T1000 (cell line): ENCODE data around the gene SPCS3.
"Not testable (repeated sequence)": the region's sequence is repeated elsewhere in the genome, so short reads cannot be mapped to it uniquely, and the experiment has no call there.

Experiments
- DNase-seq: peaks from one replicate; lab custom pipeline; 2025; ENCODE audit warnings: mixed read lengths; lab: John Stamatoyannopoulos, UW

Gene SPCS3

DNA sequence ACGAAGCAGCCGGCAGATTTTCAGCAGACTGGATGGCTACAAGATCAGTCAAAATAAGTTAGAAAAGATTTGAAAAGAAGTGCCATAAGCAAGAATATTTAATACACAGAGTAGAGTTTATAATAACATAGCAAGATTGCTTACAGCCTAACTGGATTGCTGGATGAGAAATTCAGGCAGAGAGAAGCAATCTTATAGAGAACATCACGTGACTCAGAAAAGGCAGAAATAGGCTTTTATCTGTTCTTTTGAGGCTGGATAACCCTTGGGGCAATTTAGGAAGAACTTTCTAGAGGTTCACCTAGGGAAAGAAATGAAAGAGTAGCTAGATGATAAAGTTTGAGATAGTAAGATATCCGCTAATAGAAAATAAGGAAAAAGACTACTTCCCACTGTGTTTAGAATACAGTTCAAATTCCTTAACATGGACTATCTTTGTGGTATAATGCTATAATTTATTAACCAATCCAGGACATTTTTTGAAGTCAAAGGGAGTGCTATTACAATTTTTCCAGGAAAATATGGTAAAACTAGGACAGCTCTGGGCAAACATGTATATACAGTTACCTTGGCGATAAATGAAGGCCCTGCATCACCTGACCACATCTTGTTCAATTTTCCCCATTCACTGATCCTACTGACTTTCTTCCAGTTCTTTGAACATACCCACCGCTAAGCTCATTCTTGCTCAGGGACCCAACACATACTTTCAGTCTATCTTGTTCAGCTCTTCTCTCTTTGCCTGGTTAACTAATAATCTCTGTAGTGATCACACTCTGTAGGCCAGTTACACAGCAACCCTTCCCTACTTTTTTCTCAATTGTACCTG lies 12.7 kb upstream of the SPCS3 start:
- no peak for DNase-seq

DNA sequence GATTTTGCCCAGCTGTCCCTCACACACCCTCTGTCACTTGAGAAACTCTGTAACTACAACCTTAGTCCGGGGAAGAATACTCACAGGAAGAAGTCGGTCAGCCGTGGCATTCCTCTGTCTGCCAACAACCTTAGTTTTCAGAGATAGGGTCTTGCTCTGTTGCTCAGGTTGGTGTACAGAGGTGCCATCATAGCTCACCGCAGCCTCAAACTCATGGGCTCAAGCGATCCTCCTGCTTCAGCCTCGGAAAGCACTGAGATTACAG lies 12.2 kb upstream of the SPCS3 start:
- DNase-seq, result no peak

GRCh38 chr4:176308441-176308840 lies 11.3 kb upstream of the SPCS3 start:
- DNase-seq, result no peak

DNA sequence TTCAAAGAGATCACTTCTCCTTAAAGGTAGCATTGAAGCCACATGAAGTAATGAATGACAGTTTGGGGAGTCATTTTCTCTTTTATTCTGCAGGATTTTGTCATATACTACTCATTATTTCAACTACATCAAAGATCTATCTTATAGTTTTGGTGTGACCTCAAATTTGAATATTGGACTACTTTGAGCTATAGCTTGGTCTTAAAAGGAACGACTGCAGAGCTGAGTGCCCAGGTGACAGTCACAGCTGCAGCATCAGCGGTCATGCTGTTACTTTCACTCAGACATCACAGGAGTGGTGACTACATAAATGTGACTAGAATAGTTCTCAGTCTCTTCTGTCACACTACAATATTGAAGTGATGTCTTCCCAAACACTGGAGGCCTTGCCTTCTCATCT lies 10.7 kb upstream of the SPCS3 start:
- DNase-seq, result no peak

GRCh38 chr4:176309772-176310171 lies 10.0 kb upstream of the SPCS3 start:
- no peak for DNase-seq

- no peak for DNase-seq
These were observed 6.0 kb upstream of the SPCS3 start for GRCh38 chr4:176313596-176314336.

GRCh38 chr4:176319151-176319703 lies 539 bp upstream of the SPCS3 start:
- no peak for DNase-seq

DNA sequence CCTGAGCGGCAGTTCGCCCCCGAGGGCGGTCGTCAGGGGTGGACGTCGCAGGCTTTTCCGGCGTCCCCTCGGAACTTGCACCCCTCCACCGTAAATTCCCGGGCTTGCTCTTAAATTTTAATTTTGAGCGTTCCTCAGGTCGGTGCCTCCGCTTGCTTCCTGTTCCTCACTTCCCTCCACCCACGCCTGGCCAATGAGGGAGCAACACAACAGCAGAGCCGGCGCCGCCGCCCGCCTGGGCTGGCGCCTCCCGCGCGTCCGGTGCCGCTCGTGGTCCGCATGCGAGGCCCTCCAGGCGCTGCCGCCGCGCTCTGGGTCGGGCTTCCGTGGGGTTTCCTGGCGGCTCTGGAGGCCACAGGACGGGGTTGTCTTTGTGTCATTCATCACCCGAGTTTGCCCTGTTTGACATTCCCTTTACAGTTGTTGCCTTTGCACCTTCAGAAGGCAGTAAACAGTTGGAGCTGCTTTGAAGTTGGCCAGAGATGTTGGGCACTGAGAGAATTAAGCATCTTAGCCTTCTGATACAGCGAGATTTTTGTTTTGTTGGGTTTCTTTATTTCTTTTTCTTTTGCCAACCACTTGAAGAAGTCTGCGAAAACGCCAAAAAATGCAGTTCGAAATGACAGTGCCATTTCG lies 692 bp downstream of the SPCS3 start:
- DNase-seq, result peak; percentile 66

- no peak for DNase-seq
These were observed 1.2 kb downstream of the SPCS3 start for GRCh38 chr4:176320976-176321361.

DNA sequence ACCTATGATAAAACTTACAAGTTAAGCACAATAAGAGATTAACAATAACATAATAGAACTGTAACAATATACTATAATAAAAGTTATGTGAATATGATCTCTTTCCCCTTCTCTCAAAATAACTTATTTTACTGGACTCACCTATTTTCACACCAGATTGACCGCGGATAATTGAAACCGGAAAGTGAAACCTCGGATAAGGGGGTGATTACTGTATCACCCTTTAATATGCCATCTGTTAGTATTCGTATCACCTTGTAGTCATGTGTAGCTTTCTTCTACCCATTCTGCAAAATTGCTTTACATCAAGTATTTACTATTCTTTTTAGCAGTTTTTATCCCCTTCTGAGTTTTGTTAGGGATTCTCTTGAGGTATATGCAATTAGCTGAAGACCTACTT lies 1.8 kb downstream of the SPCS3 start:
- DNase-seq, result no peak

DNA sequence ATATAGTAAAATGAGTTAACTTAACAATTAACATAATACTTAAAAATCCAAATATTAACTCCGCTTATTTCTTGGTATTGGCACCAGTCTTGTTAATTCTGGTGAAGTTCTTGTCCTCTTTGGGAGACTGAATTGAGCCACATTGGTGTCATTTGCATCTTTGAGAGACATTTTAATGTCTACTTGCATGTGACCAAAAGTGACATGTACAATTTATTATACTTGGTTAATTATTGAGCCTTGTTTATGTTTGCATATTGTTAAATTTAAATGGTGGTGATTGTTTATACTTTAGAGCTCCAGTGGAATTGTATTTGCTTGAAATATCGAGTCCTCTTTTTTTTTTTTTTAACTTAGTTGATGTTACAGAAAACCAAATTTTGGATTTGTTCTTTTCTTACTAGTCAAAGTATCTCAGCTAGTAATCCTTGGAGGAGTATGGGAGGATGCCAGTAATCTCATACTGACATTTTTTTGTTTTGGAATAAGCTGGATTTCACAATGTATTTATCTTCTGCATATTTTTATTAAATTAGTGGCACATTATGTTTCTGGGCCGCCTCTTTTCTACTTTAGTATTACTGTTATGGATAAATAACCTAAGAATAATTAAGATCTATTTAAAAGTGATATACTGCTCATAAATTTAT lies 3.9 kb downstream of the SPCS3 start:
- no peak for DNase-seq

GRCh38 chr4:176324876-176325275 lies 5.1 kb downstream of the SPCS3 start:
- DNase-seq, result not testable (repeated sequence)

- no peak for DNase-seq
These were observed 13.3 kb downstream of the SPCS3 start for GRCh38 chr4:176333076-176333475.

DNA sequence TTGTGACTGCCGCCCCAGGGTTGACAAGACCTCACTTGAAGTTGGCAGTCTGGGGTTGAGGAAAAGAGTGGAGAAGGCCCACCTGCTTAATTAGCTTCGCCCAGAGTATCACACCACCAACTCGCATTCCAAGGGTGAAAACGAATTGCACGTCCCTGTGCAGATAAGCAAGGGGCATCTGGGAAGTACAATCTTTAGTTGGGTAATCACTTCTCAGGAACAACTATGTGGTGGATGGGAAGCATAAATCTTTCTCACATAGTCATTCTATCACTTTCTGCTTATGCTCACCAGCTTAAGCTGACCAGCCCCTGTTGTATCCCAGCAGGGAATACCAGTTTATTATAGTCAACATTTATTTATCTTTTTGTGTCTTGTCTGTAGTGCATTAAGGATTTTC lies 14.3 kb downstream of the SPCS3 start:
- DNase-seq, result no peak

- no peak for DNase-seq
These were observed 15.7 kb downstream of the SPCS3 start for GRCh38 chr4:176335421-176335820.

- DNase-seq, result no peak
These were observed 20.4 kb downstream of the SPCS3 start for GRCh38 chr4:176339936-176340761.

GRCh38 chr4:176340871-176341685 lies 21.3 kb downstream of the SPCS3 start:
- DNase-seq, result peak; percentile 7

GRCh38 chr4:176342384-176342783 lies 22.6 kb downstream of the SPCS3 start:
- DNase-seq, result no peak

DNA sequence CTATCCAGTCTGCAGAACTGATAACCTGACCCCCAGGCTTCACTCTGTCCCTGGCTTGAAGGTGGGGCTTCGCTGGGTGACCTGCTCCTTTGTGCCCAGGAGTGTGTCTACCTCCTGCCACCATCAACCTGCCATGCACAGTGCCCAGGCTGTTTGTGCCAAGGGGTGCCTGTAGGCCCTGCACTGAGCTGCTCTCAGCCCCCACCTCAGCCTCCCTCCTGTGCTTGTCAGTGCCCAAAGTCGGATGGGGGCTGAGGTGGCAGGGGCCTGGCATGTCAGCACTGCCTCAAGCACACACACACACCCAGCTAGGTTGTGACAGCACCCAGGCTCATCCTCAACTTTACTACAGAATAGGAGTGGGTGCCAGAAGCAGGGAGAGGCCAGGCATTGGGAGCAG lies 23.5 kb downstream of the SPCS3 start:
- no peak for DNase-seq

GRCh38 chr4:176345346-176345745 lies 25.6 kb downstream of the SPCS3 start:
- DNase-seq, result not testable (repeated sequence)

DNA sequence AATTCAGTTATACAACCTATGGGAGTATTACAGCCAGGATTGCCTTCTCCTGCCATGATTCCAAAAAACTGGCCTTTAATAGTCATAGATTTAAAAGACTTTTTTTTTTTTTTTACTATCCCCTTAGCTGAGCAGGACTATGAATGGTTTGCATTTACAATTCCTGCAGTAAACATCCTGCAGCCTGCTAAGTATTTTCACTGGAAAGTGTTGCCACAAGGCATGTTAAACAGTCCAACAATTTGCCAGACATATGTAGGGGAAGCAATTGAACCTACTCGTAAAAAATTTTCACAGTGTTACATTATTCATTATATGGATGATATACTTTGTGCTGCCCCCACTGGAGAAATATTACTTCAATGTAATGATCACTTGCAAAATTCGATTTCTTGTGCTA lies 27.1 kb downstream of the SPCS3 start:
- DNase-seq, result not testable (repeated sequence)
